DND-41 (cell line): Measurements from ENCODE around the gene KHDC1.

Experiments
- EZH2 ChIP-seq: IDR thresholded peaks from 3 replicates; pipeline ENCODE4 v1.6.1; 2012; ENCODE audit warnings: borderline replicate concordance, low read depth, mild to moderate bottlenecking, moderate library complexity, low read length, inconsistent platforms; ENCODE audit not compliant: severe bottlenecking
- TF ChIP-seq, protein P1 (sequence below): IDR thresholded peaks from 2 replicates; pipeline ENCODE4 v1.5.1; 2012; ENCODE audit warnings: borderline replicate concordance, low read length, moderate library complexity, mild to moderate bottlenecking; ENCODE audit not compliant: poor library complexity, severe bottlenecking; ENCODE audit errors: extremely low read depth

DNA sequence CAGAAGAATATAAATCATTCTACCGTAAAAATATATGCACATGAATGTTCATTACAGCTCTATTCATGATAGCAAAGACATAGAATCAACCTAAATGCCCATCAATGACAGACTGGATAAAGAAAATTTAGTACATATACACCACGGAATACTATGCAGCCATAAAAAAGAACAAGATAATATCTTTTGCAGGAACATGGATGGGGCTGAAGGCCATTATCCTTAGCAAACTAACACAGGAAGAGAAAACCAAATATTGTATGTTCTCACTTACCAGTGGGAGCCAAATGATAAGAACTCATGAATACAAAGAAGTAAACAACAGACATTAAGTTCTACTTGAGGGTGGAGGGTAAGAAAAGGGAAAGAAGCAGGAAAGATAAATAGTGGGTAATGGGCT, 46.1 kb downstream of the KHDC1 start:
- TF ChIP-seq, protein P1, sequence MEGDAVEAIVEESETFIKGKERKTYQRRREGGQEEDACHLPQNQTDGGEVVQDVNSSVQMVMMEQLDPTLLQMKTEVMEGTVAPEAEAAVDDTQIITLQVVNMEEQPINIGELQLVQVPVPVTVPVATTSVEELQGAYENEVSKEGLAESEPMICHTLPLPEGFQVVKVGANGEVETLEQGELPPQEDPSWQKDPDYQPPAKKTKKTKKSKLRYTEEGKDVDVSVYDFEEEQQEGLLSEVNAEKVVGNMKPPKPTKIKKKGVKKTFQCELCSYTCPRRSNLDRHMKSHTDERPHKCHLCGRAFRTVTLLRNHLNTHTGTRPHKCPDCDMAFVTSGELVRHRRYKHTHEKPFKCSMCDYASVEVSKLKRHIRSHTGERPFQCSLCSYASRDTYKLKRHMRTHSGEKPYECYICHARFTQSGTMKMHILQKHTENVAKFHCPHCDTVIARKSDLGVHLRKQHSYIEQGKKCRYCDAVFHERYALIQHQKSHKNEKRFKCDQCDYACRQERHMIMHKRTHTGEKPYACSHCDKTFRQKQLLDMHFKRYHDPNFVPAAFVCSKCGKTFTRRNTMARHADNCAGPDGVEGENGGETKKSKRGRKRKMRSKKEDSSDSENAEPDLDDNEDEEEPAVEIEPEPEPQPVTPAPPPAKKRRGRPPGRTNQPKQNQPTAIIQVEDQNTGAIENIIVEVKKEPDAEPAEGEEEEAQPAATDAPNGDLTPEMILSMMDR, result no peak
- no peak for TF ChIP-seq EZH2
